Subcutaneous adipose tissue (tissue), 4 donors: ENCODE measurements around the gene RHAG. TPM values are rescaled to one million over a fixed set of nuclear protein-coding genes. Genes with fewer than 3 reads are reported as not detected.

Experiments
- CTCF ChIP-seq: fragments of 450-650 bp; IDR thresholded peaks from one replicate; pipeline ENCODE4 v1.5.1; 2016; ENCODE audit warnings: low read depth, mild to moderate bottlenecking, control low read depth, antibody characterized with exemption, moderate library complexity
- total RNA-seq, 4 donors: library from RNA; depleted of rRNA; stranded (reverse); fragments of >200 nt; gene quantifications; one replicate each; pipeline ENCODE4 v1.1.0, GENCODE V29; 2016

The RHAG gene
- total RNA-seq, 4 donors from 2014 or later: not detected

GRCh38 chr6:49662892-49663261 is 26.2 kb upstream of the RHAG start:
- no peak for TF ChIP-seq CTCF

- TF ChIP-seq CTCF: no peak
Measured at GRCh38 chr6:49662231-49662891, 25.7 kb upstream of the RHAG start.

GRCh38 chr6:49653942-49654341 is 17.3 kb upstream of the RHAG start:
- TF ChIP-seq CTCF: no peak

GRCh38 chr6:49653438-49653837 is 16.8 kb upstream of the RHAG start:
- TF ChIP-seq CTCF: no peak

GRCh38 chr6:49651239-49651638 is 14.6 kb upstream of the RHAG start:
- TF ChIP-seq CTCF: no peak

- TF ChIP-seq CTCF: no peak
Measured at GRCh38 chr6:49649988-49650387, 13.3 kb upstream of the RHAG start.

GRCh38 chr6:49648036-49648435 is 11.4 kb upstream of the RHAG start:
- no peak for TF ChIP-seq CTCF
